GM12878 (cell line): ENCODE data around the gene MIER3. TPM values are rescaled to one million over a fixed set of nuclear protein-coding genes. Genes with fewer than 3 reads are reported as not detected.

ENCODE experiments used
- ATAC-seq: fragments of 200-7000 bp; cut with Tn5 transposase; 3 replicates; pipeline ENCODE4 v1.9.1; 2020; ENCODE audit warnings: mild to moderate bottlenecking, moderate library complexity
- BruUV-seq: library from RNA; stranded (reverse); fragments of 400-500 nt; replicated peaks from 2 replicates; lab custom pipeline; 2021; lab: Mats Ljungman, UMichigan
- CTCF ChIA-PET: fragments of 300-600 bp; sonication (Branson Sonifier 250); formaldehyde crosslinking; extraction: SDS; loops from one replicate; lab custom pipeline; 2021; ENCODE audit warnings: inconsistent platforms; lab: Yijun Ruan, JAX
- POLR2A ChIA-PET: fragments of 350-600 bp; formaldehyde crosslinking; extraction: SDS; loops from one replicate; lab custom pipeline; 2021; ENCODE audit warnings: inconsistent platforms; lab: Charles Lee
- RAD21 ChIA-PET: fragments of 300-600 bp; sonication (Branson Sonifier 250); formaldehyde crosslinking; loops from one replicate; lab custom pipeline; 2023; ENCODE audit warnings: antibody characterized with exemption; ENCODE audit not compliant: unreplicated experiment; lab: Charles Lee
- SMC1A ChIA-PET: fragments of 300-600 bp; sonication (Branson Sonifier 250); formaldehyde crosslinking; loops from one replicate; lab custom pipeline; 2023; ENCODE audit not compliant: unreplicated experiment, uncharacterized antibody; lab: Charles Lee
- DNase-seq: peaks from one replicate; pipeline ENCODE4 v3.0.0-alpha.2; 2011; ENCODE audit warnings: low read depth, low spot score
- FAIRE-seq: peaks from 3 replicates; lab custom pipeline; 2011; peaks lifted over from hg19 to GRCh38; lab: Jason Lieb, UNC
- H2AFZ ChIP-seq: 2 replicates; pipeline ENCODE4 v1.6.0; 2011; ENCODE audit warnings: low read depth, low read length, control low read depth; ENCODE audit not compliant: control insufficient read depth
- H3K27ac ChIP-seq: 2 replicates; pipeline ENCODE4 v1.5.1; 2011; ENCODE audit warnings: control low read depth; ENCODE audit not compliant: control insufficient read depth, insufficient read depth
- H3K27me3 ChIP-seq, 2 experiments: replicated peaks in 1 of 2; 2 replicates each; pipeline versions ENCODE4 v1.6.0 to v1.6.1; 2011; ENCODE audit warnings: low read length in 1 of 2; ENCODE audit not compliant: control insufficient read depth in 2 of 2, insufficient read depth in 2 of 2
- H3K36me3 ChIP-seq, 2 experiments: 2 replicates each; pipeline ENCODE4 v1.5.1; 2011; ENCODE audit warnings: low read length in 1 of 2; ENCODE audit not compliant: control insufficient read depth in 2 of 2, insufficient read depth in 2 of 2
- H3K4me1 ChIP-seq: 2 replicates; pipeline ENCODE4 v1.6.1; 2011; ENCODE audit warnings: mild to moderate bottlenecking, low read length, moderate library complexity, mixed read lengths; ENCODE audit not compliant: control insufficient read depth, insufficient read depth
- H3K4me2 ChIP-seq: 2 replicates; pipeline ENCODE4 v1.6.0; 2011; ENCODE audit warnings: control low read depth; ENCODE audit not compliant: control insufficient read depth, insufficient read depth
- H3K4me3 ChIP-seq: fragments of 200-600 bp; sonication (generic); 2 replicates; pipeline ENCODE4 v1.5.1; 2016
- H3K79me2 ChIP-seq: 2 replicates; pipeline ENCODE4 v1.6.0; 2011; ENCODE audit warnings: low read length; ENCODE audit not compliant: control insufficient read depth, insufficient read depth
- H3K9ac ChIP-seq: 2 replicates; pipeline ENCODE4 v1.8.0; 2011; ENCODE audit warnings: low read length, control low read depth, mixed read lengths; ENCODE audit not compliant: control insufficient read depth, insufficient read depth
- H3K9me3 ChIP-seq: replicated peaks from 3 replicates; pipeline ENCODE4 v1.5.1; 2011; ENCODE audit warnings: mild to moderate bottlenecking, low read length; ENCODE audit not compliant: control insufficient read depth, insufficient read depth
- H4K20me1 ChIP-seq: 2 replicates; pipeline ENCODE4 v1.6.0; 2011; ENCODE audit not compliant: control insufficient read depth, insufficient read depth
- BACH1 ChIP-seq: fragments of 450-650 bp; IDR thresholded peaks from 2 replicates; pipeline ENCODE4 v1.6.1; 2017; ENCODE audit warnings: mild to moderate bottlenecking, borderline replicate concordance
- BCL11A ChIP-seq: IDR thresholded peaks from 2 replicates; pipeline ENCODE4 v1.6.1; 2011; ENCODE audit warnings: low read depth, low read length
- CBX3 ChIP-seq: fragments of 200-600 bp; sonication (generic); IDR thresholded peaks from 2 replicates; pipeline ENCODE4 v1.6.1; 2016; ENCODE audit warnings: low read depth, borderline replicate concordance
- EED ChIP-seq: sonication (generic); IDR thresholded peaks from 2 replicates; pipeline ENCODE4 v1.6.1; 2016; ENCODE audit warnings: antibody characterized with exemption, low read depth
- EGR1 ChIP-seq, 2 experiments: IDR thresholded peaks; 1 replicate in 1 of 2; 2 replicates in 1 of 2; pipeline ENCODE4 v1.6.1; 2011 to 2012; ENCODE audit warnings: low read depth in 2 of 2, low read length in 2 of 2, borderline replicate concordance in 1 of 2, mild to moderate bottlenecking in 1 of 2, moderate library complexity in 1 of 2
- ETV6 ChIP-seq, 2 experiments: fragments of 450-650 bp in 1 of 2; IDR thresholded peaks in 1 of 2; conservative IDR thresholded peaks in 1 of 2; 2 replicates each; pipeline ENCODE4 v1.6.1; 2014; ENCODE audit warnings: antibody characterized with exemption in 1 of 2, borderline replicate concordance in 1 of 2, low read depth in 1 of 2, mild to moderate bottlenecking in 1 of 2, moderate library complexity in 1 of 2
- FOS ChIP-seq: IDR thresholded peaks from 3 replicates; pipeline ENCODE4 v1.6.1; 2011; ENCODE audit warnings: borderline replicate concordance; ENCODE audit not compliant: insufficient read length; ENCODE audit errors: extremely low read depth
- FOXM1 ChIP-seq: IDR thresholded peaks from 2 replicates; pipeline ENCODE4 v1.6.1; 2012; ENCODE audit warnings: low read depth, mild to moderate bottlenecking, inconsistent platforms, low read length, moderate library complexity
- HCFC1 ChIP-seq: fragments of 150-350 bp; IDR thresholded peaks from 2 replicates; pipeline ENCODE4 v1.6.1; 2014; ENCODE audit warnings: low read length
- MEF2A ChIP-seq: IDR thresholded peaks from 2 replicates; pipeline ENCODE4 v1.6.1; 2011; ENCODE audit warnings: low read depth, mild to moderate bottlenecking, low read length, moderate library complexity; ENCODE audit not compliant: insufficient read depth
- NFXL1 ChIP-seq: fragments of 450-650 bp; IDR thresholded peaks from 2 replicates; pipeline ENCODE4 v1.6.1; 2017; ENCODE audit warnings: antibody characterized with exemption, mild to moderate bottlenecking, borderline replicate concordance
- RAD51 ChIP-seq: fragments of 450-650 bp; IDR thresholded peaks from 2 replicates; pipeline ENCODE4 v1.6.1; 2016; ENCODE audit warnings: moderate library complexity, mild to moderate bottlenecking, inconsistent platforms
- SMC3 ChIP-seq: IDR thresholded peaks from 2 replicates; pipeline ENCODE4 v1.6.1; 2011; ENCODE audit warnings: low read length, improper control_type of control experiment, borderline replicate concordance
- SPI1 ChIP-seq: IDR thresholded peaks from 2 replicates; pipeline ENCODE4 v1.6.1; 2011; ENCODE audit warnings: low read depth, mild to moderate bottlenecking, low read length, moderate library complexity, borderline replicate concordance; ENCODE audit not compliant: insufficient read depth
- ZNF274 ChIP-seq: IDR thresholded peaks from one replicate; pipeline ENCODE4 v1.8.0; 2011; ENCODE audit not compliant: insufficient read length, insufficient read depth
- WGBS: methylation state at CpG from one replicate; pipeline ENCODE4 v1.1.6; 2016; ENCODE audit warnings: low lambda C conversion rate; ENCODE audit not compliant: insufficient replicate concordance, insufficient coverage; ENCODE audit errors: missing lambda C conversion rate; 5-methylcytosine and 5-hydroxymethylcytosine counted together
- in situ Hi-C: fragments of 300-500 bp; cut with MboI; formaldehyde crosslinking; loops from 9 replicates; pipeline ENCODE4 v1.14.3; 2018; ENCODE audit warnings: mixed read lengths
- intact Hi-C: fragments of 100-400 bp; cut with micrococcal nuclease; formaldehyde crosslinking; loops from one replicate; pipeline ENCODE4 v1.14.2; 2022; ENCODE audit not compliant: unreplicated experiment
- polyA plus RNA-seq, 11 experiments: library from polyadenylated mRNA; depleted of rRNA in 4 of 11; unstranded in 6 of 11; stranded (reverse) in 5 of 11; fragments of >200 nt; fragmentation: Nextera tagmentation in 4 of 11; fragmentation: Illumina TruSeq in 1 of 11; extraction: Ambion mirVana in 4 of 11; extraction: Trizol in 1 of 11; gene quantifications; 1 replicate in 1 of 11; 2 replicates in 10 of 11; pipeline versions ENCODE4 v1.2.1 to v1.2.3, GENCODE V29; 2011 to 2016; ENCODE audit warnings: inconsistent platforms in 2 of 11, missing spikeins in 2 of 11, low read depth in 1 of 11
- total RNA-seq, 4 experiments: library from RNA; depleted of rRNA in 3 of 4; stranded (reverse); fragments of >200 nt in 3 of 4; fragmentation: Illumina TruSeq in 1 of 4; extraction: Trizol in 1 of 4; gene quantifications; 2 replicates each; pipeline versions ENCODE4 v1.2.1 to v1.2.3, GENCODE V29; 2013 to 2021
- TF ChIP-seq, protein P1 (sequence below): fragments of 450-650 bp; formaldehyde crosslinking; IDR thresholded peaks from 2 replicates; pipeline ENCODE4 v1.5.0; 2022; ENCODE audit warnings: mild to moderate bottlenecking, missing genetic modification characterization

The MIER3 gene
- total and polyA plus RNA-seq, 10 of the 15 experiments (the other 5 are each of a cell fraction or from before 2014, with no cell fraction given) = 2.9 to 14.6 (median 7.2) TPM

DNA sequence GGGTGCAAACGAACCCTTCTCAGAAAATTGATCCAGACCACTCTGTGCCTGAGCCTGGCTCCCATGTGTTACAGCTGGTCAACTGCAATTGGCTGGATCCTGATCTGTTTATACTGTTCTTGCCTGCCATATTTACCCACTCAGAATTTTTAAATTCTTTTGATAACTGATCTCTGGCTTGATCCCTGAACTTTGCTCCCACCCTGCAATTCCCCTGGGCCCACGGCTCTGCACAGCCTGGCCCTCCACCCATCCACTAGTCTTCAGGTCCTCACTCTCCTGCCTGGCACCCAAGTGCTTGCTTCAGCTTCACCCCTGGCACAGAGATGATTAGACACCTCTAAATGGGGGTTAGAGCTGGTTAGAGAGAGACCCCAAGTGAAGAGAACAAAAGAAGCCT is 25.9 kb upstream of the MIER3 start:
- ChIA-PET SMC1A (no interaction called here), RAD21 (no interaction called here), CTCF (no interaction called here), POLR2A (no interaction called here)
- H3K36me3 ChIP-seq = no peaks in the 10 kb centered on the region
- no peak overlapping the region for H3K4me2 ChIP-seq
- ATAC-seq (no peak), FAIRE-seq (no peak), DNase-seq (no peak)
- 11% methylated on average over 2 of the region's 2 CpGs for WGBS
- in situ Hi-C loops = no loop called here
- no peak overlapping the region for H2AFZ ChIP-seq
- no TSS peak for BruUV-seq
- no peak overlapping the region for H3K27ac ChIP-seq
- intact Hi-C loops = no loop called here
- H3K9me3 ChIP-seq = no peaks in the 10 kb centered on the region
- H3K9ac ChIP-seq = no peak overlapping the region
- H3K79me2 ChIP-seq = no peaks in the 10 kb centered on the region
- H3K4me3 ChIP-seq = no peak overlapping the region
- H4K20me1 ChIP-seq = no peaks in the 10 kb centered on the region; the same call in 1 of the 2 replicates
- H3K4me1 ChIP-seq = no peaks in the 10 kb centered on the region
- peaks cover 0 to 4% of the 10 kb centered on the region in 2 experiments; a peak in 1 of 4 replicates for H3K27me3 ChIP-seq
- TF ChIP-seq EED (no peak), MEF2A (no peak), ZNF274 (no peak), BCL11A (no peak), ETV6 (conservative IDR thresholded peaks at IDR 0.05 in 1 of 2, IDR thresholded peaks at IDR 0.05 in 1 of 2; ENCODE audit: borderline replicate concordance in 1 of 2, low read depth in 1 of 2) (no peak), CBX3 (no peak), FOXM1 (no peak), RAD51 (no peak), FOS (no peak)
- TF ChIP-seq, all 136 proteins: peak for 0

DNA sequence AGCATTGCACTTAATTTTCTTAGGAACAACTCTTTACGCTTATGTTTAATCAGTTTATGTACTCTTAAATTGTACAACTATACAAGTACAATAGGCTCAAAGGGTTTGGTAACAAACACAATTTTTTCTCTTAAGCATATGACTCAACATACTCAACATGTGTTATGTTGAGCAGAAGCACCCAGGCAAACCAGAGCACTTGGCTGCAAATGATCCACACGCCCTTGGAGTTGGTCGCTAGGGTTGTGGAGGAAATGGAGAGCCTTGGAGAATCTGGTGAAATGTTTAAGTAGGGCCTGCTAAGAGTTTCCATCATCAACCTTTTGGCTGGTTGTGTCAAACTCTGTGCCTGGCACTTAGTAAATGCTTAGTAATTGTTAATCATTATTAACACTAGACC is 25.1 kb upstream of the MIER3 start:
- H4K20me1 ChIP-seq = no peaks in the 10 kb centered on the region; the same call in 1 of the 2 replicates
- peaks cover 0 to 6% of the 10 kb centered on the region in 2 experiments; a peak in 1 of 4 replicates for H3K27me3 ChIP-seq
- FAIRE-seq = no peak
- in situ Hi-C loops (no loop called here), intact Hi-C loops (no loop called here)
- POLR2A ChIA-PET = no interaction called here
- H3K27ac ChIP-seq = no peak overlapping the region
- H2AFZ ChIP-seq = no peak overlapping the region
- H3K4me1 ChIP-seq = no peaks in the 10 kb centered on the region
- no TSS peak for BruUV-seq
- no peak overlapping the region for H3K4me3 ChIP-seq
- no peak for DNase-seq
- RAD21 ChIA-PET = no interaction called here
- H3K4me2 ChIP-seq = no peak overlapping the region
- no peaks in the 10 kb centered on the region for H3K36me3 ChIP-seq
- CTCF ChIA-PET = no interaction called here
- no peak overlapping the region for H3K9ac ChIP-seq
- H3K79me2 ChIP-seq = no peaks in the 10 kb centered on the region
- ATAC-seq = no peak
- 65% methylated on average over 3 of the region's 3 CpGs for WGBS
- SMC1A ChIA-PET = no interaction called here
- H3K9me3 ChIP-seq = no peaks in the 10 kb centered on the region
- no peak for TF ChIP-seq EGR1 (IDR thresholded peaks at IDR 0.05; ENCODE audit: borderline replicate concordance in 1 of 2, low read depth in 2 of 2, low read length in 2 of 2)
- no peak for TF ChIP-seq ETV6 (conservative IDR thresholded peaks at IDR 0.05 in 1 of 2, IDR thresholded peaks at IDR 0.05 in 1 of 2; ENCODE audit: borderline replicate concordance in 1 of 2, low read depth in 1 of 2)
- TF ChIP-seq SPI1 = no peak
- TF ChIP-seq NFXL1 = no peak
- TF ChIP-seq BACH1 = no peak
- no peak for TF ChIP-seq HCFC1
- no peak for TF ChIP-seq SMC3
- TF ChIP-seq, protein P1, sequence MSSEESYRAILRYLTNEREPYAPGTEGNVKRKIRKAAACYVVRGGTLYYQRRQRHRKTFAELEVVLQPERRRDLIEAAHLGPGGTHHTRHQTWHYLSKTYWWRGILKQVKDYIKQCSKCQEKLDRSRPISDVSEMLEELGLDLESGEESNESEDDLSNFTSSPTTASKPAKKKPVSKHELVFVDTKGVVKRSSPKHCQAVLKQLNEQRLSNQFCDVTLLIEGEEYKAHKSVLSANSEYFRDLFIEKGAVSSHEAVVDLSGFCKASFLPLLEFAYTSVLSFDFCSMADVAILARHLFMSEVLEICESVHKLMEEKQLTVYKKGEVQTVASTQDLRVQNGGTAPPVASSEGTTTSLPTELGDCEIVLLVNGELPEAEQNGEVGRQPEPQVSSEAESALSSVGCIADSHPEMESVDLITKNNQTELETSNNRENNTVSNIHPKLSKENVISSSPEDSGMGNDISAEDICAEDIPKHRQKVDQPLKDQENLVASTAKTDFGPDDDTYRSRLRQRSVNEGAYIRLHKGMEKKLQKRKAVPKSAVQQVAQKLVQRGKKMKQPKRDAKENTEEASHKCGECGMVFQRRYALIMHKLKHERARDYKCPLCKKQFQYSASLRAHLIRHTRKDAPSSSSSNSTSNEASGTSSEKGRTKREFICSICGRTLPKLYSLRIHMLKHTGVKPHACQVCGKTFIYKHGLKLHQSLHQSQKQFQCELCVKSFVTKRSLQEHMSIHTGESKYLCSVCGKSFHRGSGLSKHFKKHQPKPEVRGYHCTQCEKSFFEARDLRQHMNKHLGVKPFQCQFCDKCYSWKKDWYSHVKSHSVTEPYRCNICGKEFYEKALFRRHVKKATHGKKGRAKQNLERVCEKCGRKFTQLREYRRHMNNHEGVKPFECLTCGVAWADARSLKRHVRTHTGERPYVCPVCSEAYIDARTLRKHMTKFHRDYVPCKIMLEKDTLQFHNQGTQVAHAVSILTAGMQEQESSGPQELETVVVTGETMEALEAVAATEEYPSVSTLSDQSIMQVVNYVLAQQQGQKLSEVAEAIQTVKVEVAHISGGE (CRISPR knock-in tag) = no peak
